ENCODE measurements around the gene WFIKKN1.

The WFIKKN1 gene

GRCh38 chr16:681746-682427 is 51.1 kb downstream of the WFIKKN1 start (continued):
- TF ChIP-seq ZNF513 (tag by site-specific recombination; IDR thresholded peaks at IDR 0.05) (peak; percentile 65), ZNF341 (tag by site-specific recombination; IDR thresholded peaks at IDR 0.05; ENCODE audit: low read depth) (peak; percentile 21), ZSCAN4 (tag by site-specific recombination; IDR thresholded peaks at IDR 0.05) (peak; percentile 25; the same call in 1 of the 2 replicates), ZBTB7A (tag by site-specific recombination; IDR thresholded peaks at IDR 0.05; ENCODE audit: low read depth) (peak; percentile 79), SCRT1 (tag by site-specific recombination; IDR thresholded peaks at IDR 0.05; ENCODE audit: borderline replicate concordance) (0 out of 2 replicates have a peak, but pooled peaks have one; percentile 15), ZXDB (tag by site-specific recombination; IDR thresholded peaks at IDR 0.05) (peak; percentile 82), INSM2 (tag by site-specific recombination; IDR thresholded peaks at IDR 0.05) (0 out of 2 replicates have a peak, but pooled peaks have one; percentile 41), GLI4 (tag by site-specific recombination; IDR thresholded peaks at IDR 0.05) (no peak), ZNF645 (tag by site-specific recombination; IDR thresholded peaks at IDR 0.05) (peak; percentile 36)

GRCh38 chr16:682493-683395 is 52.0 kb downstream of the WFIKKN1 start:
- CTCF ChIA-PET = interaction anchor here (0.6 to 1.0 kb wide), 3 partner anchors 88 to 375 kb away, joined by 3 to 5 read pairs (median 4); no protein-coding TSS in a partner anchor
- Histone ChIP-seq H3K4me1 (ENCODE audit: control insufficient read depth, insufficient read depth, low read length) (peaks cover 14% of the 10 kb centered on the region; the same call in 1 of the 2 replicates), H3K27ac (ENCODE audit: extremely low read depth, low read depth, low read length) (peak overlapping the region; percentile 97), H3K9me3 (ENCODE audit: control insufficient read depth, insufficient read depth, low read depth, low read length) (no peaks in the 10 kb centered on the region), H3K4me3 (ENCODE audit: low read depth, low read length) (peak overlapping the region; percentile 68), H3K36me3 (ENCODE audit: control insufficient read depth in 2 of 2, insufficient read depth in 1 of 2, low read length in 2 of 2) (peaks cover 3 to 58% of the 10 kb centered on the region in 2 experiments; a peak in 1 of 3 replicates)
- POLR2A ChIA-PET = interaction anchor here (0.9 to 5.4 kb wide), 5 partner anchors 7 to 38 kb away, joined by 3 to 57 read pairs (median 15); partner anchors contain the start of genes ANTKMT, RHOT2 and WDR24
- TF ChIP-seq SALL2 (tag by site-specific recombination; IDR thresholded peaks at IDR 0.05; ENCODE audit: borderline replicate concordance) (no peak), KLF8 (tag by site-specific recombination; IDR thresholded peaks at IDR 0.05) (peak; percentile 31; the same call in 1 of the 2 replicates), GLI2 (tag by site-specific recombination; IDR thresholded peaks at IDR 0.05; ENCODE audit: borderline replicate concordance, low read depth) (no peak), ZNF660 (tag by site-specific recombination; IDR thresholded peaks at IDR 0.05) (no peak), ZBTB7A (tag by site-specific recombination; IDR thresholded peaks at IDR 0.05; ENCODE audit: low read depth) (peak; percentile 73; the same call in 1 of the 2 replicates), ZNF473 (tag by site-specific recombination; IDR thresholded peaks at IDR 0.05) (no peak), ZNF664 (tag by site-specific recombination; IDR thresholded peaks at IDR 0.05) (no peak), HOXA7 (CRISPR knock-in tag; IDR thresholded peaks at IDR 0.05; ENCODE audit: borderline replicate concordance) (no peak), SETDB1 (IDR thresholded peaks at IDR 0.05; ENCODE audit: insufficient read length, low read length) (no peak), ZNF362 (tag by site-specific recombination; IDR thresholded peaks at IDR 0.05) (no peak), ZBTB48 (tag by site-specific recombination; IDR thresholded peaks at IDR 0.05) (0 out of 2 replicates have a peak, but pooled peaks have one; percentile 21), SCRT2 (tag by site-specific recombination; IDR thresholded peaks at IDR 0.05) (no peak), ZNF624 (tag by site-specific recombination; IDR thresholded peaks at IDR 0.05) (no peak), ZNF610 (tag by site-specific recombination; IDR thresholded peaks at IDR 0.05; ENCODE audit: borderline replicate concordance) (no peak), SP2 (tag by site-specific recombination; IDR thresholded peaks at IDR 0.05) (peak; percentile 40; the same call in 1 of the 2 replicates), ZNF692 (tag by site-specific recombination; IDR thresholded peaks at IDR 0.05) (peak; percentile 8; the same call in 1 of the 2 replicates), KLF9 (tag by site-specific recombination; IDR thresholded peaks at IDR 0.05; ENCODE audit: low read depth) (0 out of 2 replicates have a peak, but pooled peaks have one; percentile 6)

Data from HEK293 (cell line).